GM18861 (cell line): ENCODE measurements around the gene GALNT10.

Experiments used
- ATAC-seq: cut with Tn5 transposase; IDR thresholded peaks from one replicate; pipeline ENCODE4 v1.9.1; 2021; ENCODE audit not compliant: unreplicated experiment

GALNT10 gene

GRCh38 chr5:154202379-154203260, 12.1 kb downstream of the GALNT10 start:
- ATAC-seq, result peak; percentile 85

- ATAC-seq, result no peak
These were observed 13.5 kb downstream of the GALNT10 start for GRCh38 chr5:154203798-154204578.

GRCh38 chr5:154205441-154206117, 15.0 kb downstream of the GALNT10 start:
- no peak for ATAC-seq

GRCh38 chr5:154206311-154206710, 15.8 kb downstream of the GALNT10 start:
- no peak for ATAC-seq

- no peak for ATAC-seq
These were observed 16.7 kb downstream of the GALNT10 start for GRCh38 chr5:154207204-154207603.

GRCh38 chr5:154209591-154210081, 19.1 kb downstream of the GALNT10 start:
- ATAC-seq, result no peak

- no peak for ATAC-seq
These were observed 19.6 kb downstream of the GALNT10 start for GRCh38 chr5:154210163-154210562.

GRCh38 chr5:154211641-154212390, 21.3 kb downstream of the GALNT10 start:
- ATAC-seq, result peak; percentile 30

- no peak for ATAC-seq
These were observed 23.1 kb downstream of the GALNT10 start for GRCh38 chr5:154213592-154213991.

- peak; percentile 79 for ATAC-seq
These were observed 24.0 kb downstream of the GALNT10 start for GRCh38 chr5:154214371-154215106.

- no peak for ATAC-seq
These were observed 25.2 kb downstream of the GALNT10 start for GRCh38 chr5:154215571-154216325.

GRCh38 chr5:154217462-154217861, 26.9 kb downstream of the GALNT10 start:
- no peak for ATAC-seq

GRCh38 chr5:154218786-154219185, 28.3 kb downstream of the GALNT10 start:
- ATAC-seq, result no peak

GRCh38 chr5:154220625-154221024, 30.1 kb downstream of the GALNT10 start:
- ATAC-seq, result no peak

- ATAC-seq, result peak; percentile 51
These were observed 30.9 kb downstream of the GALNT10 start for GRCh38 chr5:154221371-154221896.

- no peak for ATAC-seq
These were observed 31.9 kb downstream of the GALNT10 start for GRCh38 chr5:154222414-154222813.

- no peak for ATAC-seq
These were observed 32.8 kb downstream of the GALNT10 start for GRCh38 chr5:154223320-154223719.

GRCh38 chr5:154227090-154227489, 36.6 kb downstream of the GALNT10 start:
- no peak for ATAC-seq

- peak; percentile 91 for ATAC-seq
These were observed 38.2 kb downstream of the GALNT10 start for GRCh38 chr5:154228696-154229095.
